ENCODE data around the gene ODR4.
"Not testable (repeated sequence)": the region's sequence is repeated elsewhere in the genome, so short reads cannot be mapped to it uniquely, and the experiment has no call there.

The ODR4 gene

DNA sequence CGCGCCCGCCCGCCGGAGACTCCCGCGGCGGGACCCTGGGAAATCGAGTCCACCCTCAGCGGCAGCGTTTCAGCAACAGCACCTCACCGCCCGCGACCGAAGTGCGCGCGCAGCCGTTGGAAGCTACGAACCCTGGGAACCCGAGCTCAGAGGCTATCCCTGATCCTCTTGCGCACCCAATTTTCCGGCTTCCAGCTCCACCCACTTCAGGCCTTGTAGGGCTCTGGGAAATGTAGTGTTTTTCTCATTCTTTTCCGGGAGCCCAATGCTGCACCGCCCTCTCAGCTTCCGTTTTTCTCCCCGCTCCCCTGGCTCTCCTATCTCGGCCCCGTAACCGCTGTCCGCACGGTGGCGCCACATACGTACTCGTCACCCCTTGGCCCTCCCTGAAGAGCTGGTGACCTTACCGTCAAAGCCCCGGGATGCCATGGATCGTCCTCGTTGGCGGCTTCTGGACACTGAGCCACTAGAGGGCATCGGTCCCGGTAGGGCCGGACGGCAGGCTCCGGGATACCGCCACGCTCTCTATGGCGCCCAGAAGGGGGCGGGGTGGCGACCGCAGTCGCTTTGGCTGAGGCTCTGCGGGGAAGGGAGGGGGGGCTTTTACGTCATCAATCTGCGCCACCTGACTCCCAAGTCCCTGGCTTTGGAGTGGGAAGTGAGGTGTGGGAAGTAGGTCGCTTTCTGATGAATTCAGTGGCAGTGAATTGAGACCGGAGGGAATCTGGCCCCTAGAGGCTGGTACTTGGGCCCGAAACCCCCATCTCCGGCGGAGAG is at the start of gene ODR4, which contains the start of gene TPR:
Gene ODR4 (plus strand): TSS at position 687 of the 777 bp plus-strand sequence. CDS start 3,948 bp downstream, outside the sequence.
Gene TPR (minus strand): TSS at position 102 of the 777 bp plus-strand sequence. CDS start 225 bp downstream, outside the sequence.
- peak within 1 kb of the TSS; percentile 97 for H3K4me3 ChIP-seq (ENCODE audit: low read length)
- TF ChIP-seq, protein P1, sequence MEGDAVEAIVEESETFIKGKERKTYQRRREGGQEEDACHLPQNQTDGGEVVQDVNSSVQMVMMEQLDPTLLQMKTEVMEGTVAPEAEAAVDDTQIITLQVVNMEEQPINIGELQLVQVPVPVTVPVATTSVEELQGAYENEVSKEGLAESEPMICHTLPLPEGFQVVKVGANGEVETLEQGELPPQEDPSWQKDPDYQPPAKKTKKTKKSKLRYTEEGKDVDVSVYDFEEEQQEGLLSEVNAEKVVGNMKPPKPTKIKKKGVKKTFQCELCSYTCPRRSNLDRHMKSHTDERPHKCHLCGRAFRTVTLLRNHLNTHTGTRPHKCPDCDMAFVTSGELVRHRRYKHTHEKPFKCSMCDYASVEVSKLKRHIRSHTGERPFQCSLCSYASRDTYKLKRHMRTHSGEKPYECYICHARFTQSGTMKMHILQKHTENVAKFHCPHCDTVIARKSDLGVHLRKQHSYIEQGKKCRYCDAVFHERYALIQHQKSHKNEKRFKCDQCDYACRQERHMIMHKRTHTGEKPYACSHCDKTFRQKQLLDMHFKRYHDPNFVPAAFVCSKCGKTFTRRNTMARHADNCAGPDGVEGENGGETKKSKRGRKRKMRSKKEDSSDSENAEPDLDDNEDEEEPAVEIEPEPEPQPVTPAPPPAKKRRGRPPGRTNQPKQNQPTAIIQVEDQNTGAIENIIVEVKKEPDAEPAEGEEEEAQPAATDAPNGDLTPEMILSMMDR (IDR thresholded peaks at IDR 0.05; ENCODE audit: insufficient read depth, low read depth, low read length, missing control alignments): peak; percentile 83
- DNase-seq (ENCODE audit: low read depth): peak; percentile 100

DNA sequence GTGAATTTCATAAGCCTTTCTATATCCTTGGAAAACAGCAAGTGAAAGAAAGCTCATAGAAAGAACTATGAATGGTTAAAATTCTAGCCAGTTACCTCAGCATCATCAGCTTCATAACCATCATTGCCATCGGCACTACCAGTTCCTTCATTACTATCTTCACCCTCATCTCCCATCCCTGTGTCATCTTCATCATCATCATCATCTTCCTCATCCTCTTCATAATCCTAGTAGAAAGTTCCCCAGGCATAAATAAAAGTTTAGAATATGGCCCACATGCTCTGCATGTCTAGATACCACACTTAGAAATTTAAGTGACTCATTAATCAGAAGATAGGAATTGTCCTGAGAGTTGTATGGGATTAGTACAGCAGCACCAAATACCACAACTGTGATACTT is 49.6 kb upstream of the ODR4 start:
- DNase-seq (ENCODE audit: low read depth): no peak
- TF ChIP-seq, protein P1 (IDR thresholded peaks at IDR 0.05; ENCODE audit: insufficient read depth, low read depth, low read length, missing control alignments): no peak

DNA sequence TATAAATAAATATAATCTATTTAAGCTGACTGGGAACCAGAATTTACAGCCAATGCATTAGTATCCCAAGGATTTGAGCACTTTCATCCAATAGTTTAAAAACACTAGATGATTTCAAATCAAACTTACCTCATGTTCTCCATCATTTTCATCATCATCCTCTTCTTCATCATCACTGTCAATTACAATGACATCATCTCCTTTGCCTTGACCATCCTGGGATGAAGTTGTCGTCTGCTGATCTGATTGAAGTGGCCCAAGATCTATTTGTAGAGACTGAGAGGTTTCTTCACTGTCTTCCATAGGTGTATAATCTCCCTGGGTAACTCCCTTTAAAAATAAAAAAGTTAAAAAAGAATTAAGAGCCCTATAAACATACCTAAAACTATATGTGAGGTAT is 48.3 kb upstream of the ODR4 start:
- H3K4me3 ChIP-seq (ENCODE audit: low read length): no peak overlapping the region
- TF ChIP-seq, protein P1 (IDR thresholded peaks at IDR 0.05; ENCODE audit: insufficient read depth, low read depth, low read length, missing control alignments): no peak
- no peak for DNase-seq (ENCODE audit: low read depth)

More for the DNA sequence above, 49.6 kb upstream of the ODR4 start:
- H3K4me3 ChIP-seq (ENCODE audit: low read length): no peak overlapping the region

DNA sequence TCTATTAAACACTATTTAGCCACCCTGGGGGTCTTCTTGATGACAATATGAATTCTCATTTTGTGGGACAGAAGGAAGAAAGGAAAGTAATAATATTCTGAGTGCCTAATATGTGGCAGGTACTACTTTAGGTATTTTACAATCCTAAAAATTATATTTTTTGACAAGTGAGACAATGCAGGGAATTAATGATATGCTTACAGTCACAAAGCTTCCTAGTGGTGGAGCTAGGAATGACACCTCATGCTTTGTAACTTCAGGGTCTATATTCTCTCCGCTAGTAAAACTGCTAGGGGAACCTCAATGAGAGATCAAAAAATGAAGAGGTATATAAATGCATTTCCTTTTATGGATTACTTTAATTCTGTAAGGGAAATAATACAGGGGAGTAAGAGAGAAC is 44.9 kb upstream of the ODR4 start:
- no peak overlapping the region for H3K4me3 ChIP-seq (ENCODE audit: low read length)
- TF ChIP-seq, protein P1 (IDR thresholded peaks at IDR 0.05; ENCODE audit: insufficient read depth, low read depth, low read length, missing control alignments): peak; percentile 44
- DNase-seq (ENCODE audit: low read depth): no peak

DNA sequence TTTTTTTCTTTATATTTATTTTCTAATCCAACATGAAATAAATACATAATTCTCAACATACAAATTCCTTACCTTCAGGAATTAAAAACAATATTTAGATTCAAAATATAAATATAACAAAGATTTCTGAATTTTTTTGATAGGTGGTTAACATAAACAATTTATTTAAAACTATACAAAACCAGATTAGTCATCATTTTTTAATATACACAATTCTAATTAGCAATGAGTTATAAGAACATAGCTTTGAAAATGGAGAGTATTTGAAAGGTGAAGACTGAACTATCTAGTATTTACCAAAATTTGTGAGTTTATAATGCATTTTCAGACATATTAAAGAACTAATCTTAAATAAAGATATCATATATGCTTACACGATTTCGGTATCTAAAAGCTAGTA is 38.1 kb upstream of the ODR4 start:
- TF ChIP-seq, protein P1 (IDR thresholded peaks at IDR 0.05; ENCODE audit: insufficient read depth, low read depth, low read length, missing control alignments): no peak
- H3K4me3 ChIP-seq (ENCODE audit: low read length): no peak overlapping the region
- no peak for DNase-seq (ENCODE audit: low read depth)

DNA sequence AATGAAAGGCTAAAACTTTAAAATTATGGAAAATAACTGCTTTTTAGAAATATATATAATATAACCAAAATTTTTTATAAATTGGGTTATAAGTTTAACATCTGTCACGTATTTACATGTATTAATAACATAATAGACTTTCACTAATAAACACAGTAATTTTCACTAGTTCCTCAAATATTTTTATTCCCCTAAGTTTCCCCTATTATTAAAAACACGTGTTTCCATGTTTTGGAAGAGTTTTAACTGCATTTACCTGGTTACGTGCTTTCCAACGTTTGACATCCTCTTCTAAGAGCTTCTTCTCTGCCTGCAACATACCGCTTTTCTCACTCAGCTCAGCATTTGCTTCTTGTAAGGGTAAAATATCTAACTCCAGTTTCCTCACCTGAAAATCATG is 34.9 kb upstream of the ODR4 start:
- no peak overlapping the region for H3K4me3 ChIP-seq (ENCODE audit: low read length)
- TF ChIP-seq, protein P1 (IDR thresholded peaks at IDR 0.05; ENCODE audit: insufficient read depth, low read depth, low read length, missing control alignments): no peak
- no peak for DNase-seq (ENCODE audit: low read depth)

DNA sequence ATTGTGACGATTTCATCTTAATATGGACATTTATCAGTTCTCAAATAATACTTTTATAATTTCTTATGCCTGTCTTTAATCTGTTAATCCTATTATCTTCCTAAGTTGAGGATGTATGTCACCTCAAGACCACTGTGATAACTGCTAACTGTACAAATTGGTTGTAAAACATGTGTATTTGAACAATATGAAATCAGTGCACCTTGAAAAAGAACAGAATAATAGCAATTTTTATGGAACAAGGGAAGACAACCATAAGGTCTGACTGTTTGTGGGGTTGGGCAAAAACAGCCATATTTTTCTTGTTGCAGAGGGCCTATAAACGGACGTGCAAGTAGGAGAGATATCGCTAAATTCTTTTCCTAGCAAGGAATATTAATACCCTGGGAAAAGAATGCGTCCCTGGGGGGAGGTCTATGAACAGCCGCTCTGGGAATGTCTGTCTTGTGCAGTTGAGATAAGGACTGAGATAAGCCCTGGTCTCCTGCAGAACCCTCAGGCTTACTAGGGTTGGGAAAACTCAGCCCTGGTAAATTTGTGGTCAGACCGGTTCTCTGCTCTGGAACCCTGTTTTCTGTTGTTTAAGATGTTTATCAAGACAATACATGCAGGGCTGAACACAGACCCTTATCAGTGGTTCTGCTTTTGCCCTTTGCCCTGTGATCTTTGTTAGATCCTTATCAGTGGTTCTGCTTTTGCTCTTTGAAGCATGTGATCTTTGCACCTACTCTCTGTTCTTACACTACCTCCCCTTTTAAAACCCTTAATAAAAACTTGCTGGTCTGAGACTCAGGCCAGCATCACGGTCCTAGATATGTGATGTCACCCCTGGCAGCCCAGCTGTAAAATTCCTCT is 27.6 kb upstream of the ODR4 start:
- not testable (repeated sequence) for H3K4me3 ChIP-seq (ENCODE audit: low read length); DNase-seq (ENCODE audit: low read depth)

Measured in epithelial cell of esophagus (primary cell).